A673 (cell line): ENCODE results near the gene PTTG2. TPM values are rescaled to one million over a fixed set of nuclear protein-coding genes. Genes with fewer than 3 reads are reported as not detected.

ENCODE experiments used
- BruUV-seq: library from RNA; stranded (reverse); fragments of 400-500 nt; replicated peaks from 2 replicates; lab custom pipeline; 2021; lab: Mats Ljungman, UMichigan
- CTCF ChIA-PET: fragments of 300-600 bp; sonication (Branson Sonifier 250); formaldehyde crosslinking; loops from one replicate; lab custom pipeline; 2022; ENCODE audit warnings: antibody characterized with exemption; lab: Charles Lee
- POLR2A ChIA-PET: fragments of 300-600 bp; sonication (Branson Sonifier 250); formaldehyde crosslinking; loops from one replicate; lab custom pipeline; 2022; ENCODE audit warnings: antibody characterized with exemption; ENCODE audit not compliant: low non-redundant PET; lab: Charles Lee
- DNase-seq: peaks from one replicate; pipeline ENCODE4 v3.0.0-alpha.2; 2015; ENCODE audit warnings: low spot score
- H3K27ac ChIP-seq: fragments of 200-600 bp; sonication (generic); 2 replicates; pipeline ENCODE4 v1.5.1; 2016; ENCODE audit warnings: mixed run types, low read depth, mild to moderate bottlenecking, mixed read lengths, antibody characterized with exemption, low read length; ENCODE audit not compliant: poor library complexity, severe bottlenecking
- H3K27me3 ChIP-seq: fragments of 200-600 bp; sonication (generic); replicated peaks from 2 replicates; pipeline ENCODE4 v1.6.1; 2017; ENCODE audit warnings: mixed run types, low read depth, mild to moderate bottlenecking, mixed read lengths, antibody characterized with exemption, low read length; ENCODE audit not compliant: insufficient read depth, poor library complexity
- H3K36me3 ChIP-seq: fragments of 200-600 bp; sonication (generic); 2 replicates; pipeline ENCODE4 v1.6.1; 2016; ENCODE audit warnings: mixed run types, mild to moderate bottlenecking, mixed read lengths, antibody characterized with exemption, low read length; ENCODE audit not compliant: insufficient read depth, poor library complexity, severe bottlenecking
- H3K4me1 ChIP-seq: fragments of 200-600 bp; sonication (generic); 2 replicates; pipeline ENCODE4 v1.6.1; 2017; ENCODE audit warnings: mixed run types, mild to moderate bottlenecking, mixed read lengths, antibody characterized with exemption, low read length; ENCODE audit not compliant: insufficient read depth, poor library complexity, severe bottlenecking
- H3K4me3 ChIP-seq: fragments of 200-600 bp; sonication (generic); 2 replicates; pipeline ENCODE4 v1.5.1; 2016; ENCODE audit warnings: low read depth, mixed run types, mild to moderate bottlenecking, mixed read lengths, low read length; ENCODE audit not compliant: poor library complexity, severe bottlenecking
- H3K9me3 ChIP-seq: fragments of 200-600 bp; sonication (generic); 2 replicates; pipeline ENCODE4 v1.6.1; 2016; ENCODE audit warnings: mixed run types, low read depth, mild to moderate bottlenecking, mixed read lengths, antibody characterized with exemption, low read length; ENCODE audit not compliant: poor library complexity, severe bottlenecking
- CTCF ChIP-seq: fragments of 300-800, 200-600 bp; sonication (generic); conservative IDR thresholded peaks from 2 replicates; pipeline ENCODE4 v1.5.1; 2017; ENCODE audit warnings: low read depth, mild to moderate bottlenecking, antibody characterized with exemption, low read length, moderate library complexity, mixed read lengths
- EZH2 ChIP-seq: fragments of 200-600 bp; sonication (generic); IDR thresholded peaks from 2 replicates; pipeline ENCODE4 v1.6.1; 2017; ENCODE audit warnings: borderline replicate concordance, low read depth, mild to moderate bottlenecking, mixed read lengths, antibody characterized with exemption, low read length; ENCODE audit not compliant: poor library complexity, severe bottlenecking
- intact Hi-C: fragments of 100-400 bp; cut with micrococcal nuclease; formaldehyde crosslinking; loops from one replicate; pipeline ENCODE4 v1.10.0; 2022; ENCODE audit not compliant: unreplicated experiment
- total RNA-seq: library from RNA; stranded (reverse); gene quantifications from 2 replicates; pipeline ENCODE4 v1.2.3, GENCODE V29; 2021

PTTG2 gene
- total RNA-seq, 1 experiment from 2014 or later: not detected

GRCh38 chr4:37995299-37995821 is 35.2 kb downstream of the PTTG2 start:
- H3K4me1 ChIP-seq: no peaks in the 10 kb centered on the region
- ChIA-PET CTCF (no interaction called here), POLR2A (no interaction called here)
- H3K9me3 ChIP-seq: no peaks in the 10 kb centered on the region
- no peak overlapping the region for H3K27ac ChIP-seq
- H3K36me3 ChIP-seq: no peaks in the 10 kb centered on the region
- DNase-seq: no peak
- no TSS peak for BruUV-seq
- no peaks in the 10 kb centered on the region for H3K27me3 ChIP-seq
- TF ChIP-seq CTCF (no peak), EZH2 (no peak)
- intact Hi-C loops: no loop called here
- H3K4me3 ChIP-seq: no peak overlapping the region

GRCh38 chr4:37995981-37996775 is 36.0 kb downstream of the PTTG2 start:
- TF ChIP-seq CTCF: no peak
- no peak for TF ChIP-seq EZH2
- no peak for DNase-seq
- H3K4me1 ChIP-seq: no peaks in the 10 kb centered on the region
- BruUV-seq: no TSS peak
- CTCF ChIA-PET: no interaction called here
- no peak overlapping the region for H3K27ac ChIP-seq
- POLR2A ChIA-PET: no interaction called here
- intact Hi-C loops: no loop called here
- no peaks in the 10 kb centered on the region for H3K27me3 ChIP-seq
- H3K4me3 ChIP-seq: no peak overlapping the region
- no peaks in the 10 kb centered on the region for H3K36me3 ChIP-seq
- H3K9me3 ChIP-seq: no peaks in the 10 kb centered on the region

GRCh38 chr4:37998226-37998625 is 38.0 kb downstream of the PTTG2 start:
- Histone ChIP-seq H3K27ac (no peak overlapping the region), H3K36me3 (no peaks in the 10 kb centered on the region), H3K27me3 (no peaks in the 10 kb centered on the region), H3K4me3 (no peak overlapping the region), H3K4me1 (no peaks in the 10 kb centered on the region), H3K9me3 (no peaks in the 10 kb centered on the region)
- TF ChIP-seq CTCF: no peak
- no peak for TF ChIP-seq EZH2
- no peak for DNase-seq
- BruUV-seq: no TSS peak
- intact Hi-C loops: no loop called here
- ChIA-PET POLR2A (no interaction called here), CTCF (no interaction called here)
